ENCODE data around the gene CYB561A3.

The CYB561A3 gene

GRCh38 chr11:61349916-61350315 is 11.8 kb downstream of the CYB561A3 start:
- H3K4me1 ChIP-seq (ENCODE audit: control insufficient read depth, insufficient read depth, low read length) = peaks cover 24% of the 10 kb centered on the region
- H3K27me3 ChIP-seq (ENCODE audit: control insufficient read depth, insufficient read depth, low read length) = no peaks in the 10 kb centered on the region
- peaks cover 19% of the 10 kb centered on the region for H3K36me3 ChIP-seq (ENCODE audit: control insufficient read depth, insufficient read depth, low read length)
- H3K9ac ChIP-seq (ENCODE audit: low read length) = no peak overlapping the region
- no peak overlapping the region for H3K4me3 ChIP-seq (ENCODE audit: low read length)
- H3K9me3 ChIP-seq (ENCODE audit: control insufficient read depth, low read length) = no peaks in the 10 kb centered on the region

- peaks cover 24% of the 10 kb centered on the region for H3K4me1 ChIP-seq (ENCODE audit: control insufficient read depth, insufficient read depth, low read length)
- H3K36me3 ChIP-seq (ENCODE audit: control insufficient read depth, insufficient read depth, low read length) = peaks cover 19% of the 10 kb centered on the region
- no peak overlapping the region for H3K9ac ChIP-seq (ENCODE audit: low read length)
These were observed 12.4 kb downstream of the CYB561A3 start for GRCh38 chr11:61349189-61349751.

GRCh38 chr11:61347916-61348461 is 13.7 kb downstream of the CYB561A3 start:
- Histone ChIP-seq H3K27me3 (ENCODE audit: control insufficient read depth, insufficient read depth, low read length) (no peaks in the 10 kb centered on the region), H3K4me1 (ENCODE audit: control insufficient read depth, insufficient read depth, low read length) (peaks cover 24% of the 10 kb centered on the region), H3K4me3 (ENCODE audit: low read length) (no peak overlapping the region), H3K9ac (ENCODE audit: low read length) (peak overlapping the region; percentile 4), H3K36me3 (ENCODE audit: control insufficient read depth, insufficient read depth, low read length) (peaks cover 16% of the 10 kb centered on the region), H3K9me3 (ENCODE audit: control insufficient read depth, low read length) (no peaks in the 10 kb centered on the region)

More at GRCh38 chr11:61349189-61349751, 12.4 kb downstream of the CYB561A3 start:
- no peaks in the 10 kb centered on the region for H3K9me3 ChIP-seq (ENCODE audit: control insufficient read depth, low read length)
- no peak overlapping the region for H3K4me3 ChIP-seq (ENCODE audit: low read length)
- no peaks in the 10 kb centered on the region for H3K27me3 ChIP-seq (ENCODE audit: control insufficient read depth, insufficient read depth, low read length)

GRCh38 chr11:61345954-61346843 is 15.5 kb downstream of the CYB561A3 start:
- Histone ChIP-seq H3K27me3 (ENCODE audit: control insufficient read depth, insufficient read depth, low read length) (no peaks in the 10 kb centered on the region), H3K4me1 (ENCODE audit: control insufficient read depth, insufficient read depth, low read length) (peaks cover 24% of the 10 kb centered on the region), H3K4me3 (ENCODE audit: low read length) (no peak overlapping the region), H3K36me3 (ENCODE audit: control insufficient read depth, insufficient read depth, low read length) (peaks cover 18% of the 10 kb centered on the region), H3K9ac (ENCODE audit: low read length) (no peak overlapping the region), H3K9me3 (ENCODE audit: control insufficient read depth, low read length) (no peaks in the 10 kb centered on the region)

DNA sequence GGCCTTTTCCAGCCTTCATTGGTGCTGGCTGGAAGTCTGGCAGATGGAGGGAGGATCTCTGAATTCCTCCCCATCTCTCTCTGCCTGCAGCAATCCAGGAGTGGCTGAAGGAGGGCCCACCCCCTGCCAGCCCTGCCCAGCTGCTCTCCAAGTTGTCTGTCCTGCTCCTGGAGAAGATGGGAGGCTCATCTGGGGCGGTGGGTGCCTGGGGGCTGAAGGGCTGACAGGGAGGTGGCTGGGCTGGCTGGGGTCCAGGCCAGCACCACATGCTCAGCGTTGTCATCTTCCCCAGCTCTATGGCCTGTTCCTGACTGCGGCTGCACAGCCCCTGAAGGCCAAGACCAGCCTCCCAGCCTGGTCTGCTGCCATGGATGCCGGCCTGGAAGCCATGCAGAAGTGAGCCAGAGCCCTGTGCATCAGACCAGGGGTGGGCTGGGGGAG is 16.5 kb downstream of the CYB561A3 start:
- Histone ChIP-seq H3K27me3 (ENCODE audit: control insufficient read depth, insufficient read depth, low read length) (no peaks in the 10 kb centered on the region), H3K9me3 (ENCODE audit: control insufficient read depth, low read length) (no peaks in the 10 kb centered on the region), H3K4me1 (ENCODE audit: control insufficient read depth, insufficient read depth, low read length) (peaks cover 24% of the 10 kb centered on the region), H3K36me3 (ENCODE audit: control insufficient read depth, insufficient read depth, low read length) (peaks cover 18% of the 10 kb centered on the region), H3K9ac (ENCODE audit: low read length) (no peak overlapping the region), H3K4me3 (ENCODE audit: low read length) (no peak overlapping the region)

GRCh38 chr11:61343792-61344745 is 17.6 kb downstream of the CYB561A3 start:
- H3K27me3 ChIP-seq (ENCODE audit: control insufficient read depth, insufficient read depth, low read length) = no peaks in the 10 kb centered on the region
- peaks cover 24% of the 10 kb centered on the region for H3K4me1 ChIP-seq (ENCODE audit: control insufficient read depth, insufficient read depth, low read length)
- H3K36me3 ChIP-seq (ENCODE audit: control insufficient read depth, insufficient read depth, low read length) = peaks cover 10% of the 10 kb centered on the region

DNA sequence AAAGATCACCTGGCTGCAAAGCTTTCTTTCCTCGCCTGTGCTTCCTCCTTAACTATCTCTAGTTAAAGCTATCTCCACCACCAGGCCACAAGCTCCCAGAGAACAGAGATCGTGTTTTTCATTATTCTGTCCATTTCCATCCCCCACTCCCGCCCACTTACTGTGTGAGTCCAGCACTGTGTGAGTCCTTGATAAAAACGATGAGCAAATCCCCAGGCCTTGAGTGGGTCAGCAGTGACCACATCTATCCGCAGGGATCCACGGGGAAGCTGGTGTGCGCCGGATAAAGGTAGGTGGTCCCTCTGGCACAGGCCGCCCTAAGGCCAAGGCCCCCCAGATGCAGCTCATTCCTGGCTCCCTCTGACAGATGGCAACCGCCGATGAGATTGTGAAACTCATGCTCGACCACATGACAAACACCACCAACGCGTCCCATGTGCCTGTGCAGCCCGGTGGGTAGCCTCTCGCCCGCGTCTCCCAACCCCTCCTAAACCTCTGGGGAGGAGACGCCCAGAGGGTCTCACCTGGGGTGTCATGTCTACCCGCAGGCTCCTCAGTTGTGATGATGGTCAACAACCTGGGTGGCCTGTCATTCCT is 19.4 kb downstream of the CYB561A3 start:
- H3K36me3 ChIP-seq (ENCODE audit: control insufficient read depth, insufficient read depth, low read length) = peaks cover 5% of the 10 kb centered on the region
- no peaks in the 10 kb centered on the region for H3K27me3 ChIP-seq (ENCODE audit: control insufficient read depth, insufficient read depth, low read length)
- no peak overlapping the region for H3K4me3 ChIP-seq (ENCODE audit: low read length)
- no peak overlapping the region for H3K9ac ChIP-seq (ENCODE audit: low read length)
- H3K9me3 ChIP-seq (ENCODE audit: control insufficient read depth, low read length) = no peaks in the 10 kb centered on the region
- peaks cover 15% of the 10 kb centered on the region for H3K4me1 ChIP-seq (ENCODE audit: control insufficient read depth, insufficient read depth, low read length)

More at GRCh38 chr11:61343792-61344745, 17.6 kb downstream of the CYB561A3 start:
- Histone ChIP-seq H3K9me3 (ENCODE audit: control insufficient read depth, low read length) (no peaks in the 10 kb centered on the region), H3K4me3 (ENCODE audit: low read length) (no peak overlapping the region), H3K9ac (ENCODE audit: low read length) (no peak overlapping the region)

DNA sequence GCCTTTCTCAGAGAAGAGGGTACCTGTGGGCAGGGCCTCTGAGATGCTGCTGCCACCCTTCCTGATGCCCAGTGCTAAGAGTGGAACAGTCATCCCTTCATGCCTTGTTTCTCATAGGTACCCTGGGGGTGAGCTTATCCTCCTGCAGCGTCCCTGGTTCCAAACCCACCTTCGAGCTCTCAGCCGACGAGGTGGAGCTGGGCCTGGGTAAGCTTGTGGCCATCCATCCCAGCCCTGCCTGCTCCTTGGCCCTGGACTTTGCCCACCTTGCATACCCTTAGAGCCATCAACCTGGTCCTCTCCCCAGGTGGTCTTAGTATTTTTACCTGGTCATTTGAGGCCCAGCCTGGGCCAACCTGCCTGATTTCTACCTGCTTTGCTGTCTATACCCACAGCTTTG is 20.0 kb downstream of the CYB561A3 start:
- peaks cover 5% of the 10 kb centered on the region for H3K36me3 ChIP-seq (ENCODE audit: control insufficient read depth, insufficient read depth, low read length)

GRCh38 chr11:61340979-61341378 is 20.7 kb downstream of the CYB561A3 start:
- peaks cover 5% of the 10 kb centered on the region for H3K36me3 ChIP-seq (ENCODE audit: control insufficient read depth, insufficient read depth, low read length)
- H3K9ac ChIP-seq (ENCODE audit: low read length) = no peak overlapping the region
- H3K4me1 ChIP-seq (ENCODE audit: control insufficient read depth, insufficient read depth, low read length) = peaks cover 13% of the 10 kb centered on the region
- H3K9me3 ChIP-seq (ENCODE audit: control insufficient read depth, low read length) = no peaks in the 10 kb centered on the region
- H3K4me3 ChIP-seq (ENCODE audit: low read length) = no peak overlapping the region
- no peaks in the 10 kb centered on the region for H3K27me3 ChIP-seq (ENCODE audit: control insufficient read depth, insufficient read depth, low read length)

More for the DNA sequence above, 20.0 kb downstream of the CYB561A3 start:
- no peak overlapping the region for H3K9ac ChIP-seq (ENCODE audit: low read length)
- peaks cover 13% of the 10 kb centered on the region for H3K4me1 ChIP-seq (ENCODE audit: control insufficient read depth, insufficient read depth, low read length)
- H3K27me3 ChIP-seq (ENCODE audit: control insufficient read depth, insufficient read depth, low read length) = no peaks in the 10 kb centered on the region
- no peaks in the 10 kb centered on the region for H3K9me3 ChIP-seq (ENCODE audit: control insufficient read depth, low read length)
- H3K4me3 ChIP-seq (ENCODE audit: low read length) = no peak overlapping the region

DNA sequence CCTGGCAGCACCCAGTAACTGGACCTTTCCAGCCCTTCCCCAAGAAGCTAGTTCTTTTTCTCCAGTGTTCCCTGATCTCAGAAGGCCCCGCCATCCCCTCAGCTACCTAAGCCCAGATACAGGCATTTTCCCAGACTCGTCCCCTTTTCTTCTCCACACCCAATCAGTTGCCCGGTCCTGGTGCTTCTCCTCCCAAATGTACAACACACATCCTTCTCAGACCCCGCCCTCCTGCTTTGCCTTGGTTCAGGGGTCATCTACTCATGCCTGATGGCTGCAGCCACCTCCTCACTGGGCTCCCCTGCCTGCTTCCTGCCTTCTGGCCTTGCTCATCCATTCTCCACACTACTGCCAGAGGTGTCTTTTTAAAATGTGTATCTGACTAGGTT is 22.2 kb downstream of the CYB561A3 start:
- Histone ChIP-seq H3K27me3 (ENCODE audit: control insufficient read depth, insufficient read depth, low read length) (no peaks in the 10 kb centered on the region), H3K9ac (ENCODE audit: low read length) (no peak overlapping the region), H3K4me3 (ENCODE audit: low read length) (no peak overlapping the region), H3K9me3 (ENCODE audit: control insufficient read depth, low read length) (no peaks in the 10 kb centered on the region), H3K36me3 (ENCODE audit: control insufficient read depth, insufficient read depth, low read length) (peaks cover 5% of the 10 kb centered on the region), H3K4me1 (ENCODE audit: control insufficient read depth, insufficient read depth, low read length) (peaks cover 22% of the 10 kb centered on the region)

- H3K9ac ChIP-seq (ENCODE audit: low read length) = no peak overlapping the region
- no peaks in the 10 kb centered on the region for H3K27me3 ChIP-seq (ENCODE audit: control insufficient read depth, insufficient read depth, low read length)
- no peaks in the 10 kb centered on the region for H3K9me3 ChIP-seq (ENCODE audit: control insufficient read depth, low read length)
- peaks cover 5% of the 10 kb centered on the region for H3K36me3 ChIP-seq (ENCODE audit: control insufficient read depth, insufficient read depth, low read length)
- H3K4me1 ChIP-seq (ENCODE audit: control insufficient read depth, insufficient read depth, low read length) = peaks cover 27% of the 10 kb centered on the region
- no peak overlapping the region for H3K4me3 ChIP-seq (ENCODE audit: low read length)
These were observed 22.7 kb downstream of the CYB561A3 start for GRCh38 chr11:61338783-61339489.
